ENCODE data around the gene MED6. TPM values are rescaled to one million over a fixed set of nuclear protein-coding genes. Genes with fewer than 3 reads are reported as not detected.

Gene MED6
- total and polyA plus RNA-seq, 2 of the 13 experiments (the other 11 are each of a cell fraction or from before 2014, with no cell fraction given), result 44.8 to 47.8 TPM

GRCh38 chr14:70645892-70646291 lies 45.4 kb upstream of the MED6 start:
- 68% methylated on average over 6 of the region's 6 CpGs for WGBS (ENCODE audit: low lambda C conversion rate)
- no peak overlapping the region for H3K4me3 ChIP-seq (replicated peaks in 1 of 3; ENCODE audit: insufficient read depth in 1 of 3, low read depth in 2 of 3, low read length in 3 of 3)
- H4K20me1 ChIP-seq (ENCODE audit: insufficient read depth, low read length), result no peaks in the 10 kb centered on the region
- intact Hi-C loops (cut with micrococcal nuclease; ENCODE audit: unreplicated experiment) (no loop called here), in situ Hi-C loops (cut with HindIII; ENCODE audit: extremely low pct_ligation_motif_present, low pct_unique_long_range_greater_than_20kb) (no loop called here)
- no peak overlapping the region for H3K27ac ChIP-seq (ENCODE audit: extremely low read length, insufficient read depth, low read length)
- H2AFZ ChIP-seq (ENCODE audit: low read length), result no peak overlapping the region
- DNase-seq (ENCODE audit: low spot score), result no peak
- no TSS peak for BruUV-seq (replicated peaks)
- no peak overlapping the region for H3K9ac ChIP-seq (ENCODE audit: insufficient read depth, low read depth, low read length)
- H3K79me2 ChIP-seq (ENCODE audit: insufficient read depth, low read length), result no peaks in the 10 kb centered on the region
- no peak for FAIRE-seq
- peaks cover 9 to 26% of the 10 kb centered on the region in 2 experiments for H3K27me3 ChIP-seq (ENCODE audit: control insufficient read depth in 1 of 2, insufficient read depth in 2 of 2, low read length in 2 of 2)
- no peaks in the 10 kb centered on the region for H3K9me3 ChIP-seq (ENCODE audit: low read length)
- no peaks in the 10 kb centered on the region for H3K36me3 ChIP-seq (replicated peaks in 1 of 2; ENCODE audit: control insufficient read depth in 1 of 2, insufficient read depth in 2 of 2, low read length in 2 of 2)
- peaks cover 10% of the 10 kb centered on the region; the same call in 1 of the 2 replicates for H3K4me1 ChIP-seq (ENCODE audit: insufficient read depth, low read length)
- TF ChIP-seq DBP (CRISPR knock-in tag; IDR thresholded peaks at IDR 0.05; ENCODE audit: not compliant biosample characterization), result no peak
- TF ChIP-seq PLRG1 (conservative IDR thresholded peaks at IDR 0.05), result no peak
- TF ChIP-seq NFKB2 (CRISPR knock-in tag; IDR thresholded peaks at IDR 0.05; ENCODE audit: borderline replicate concordance), result no peak
- TF ChIP-seq STAT6 (CRISPR knock-in tag; IDR thresholded peaks at IDR 0.05; ENCODE audit: borderline replicate concordance), result no peak
- no peak for TF ChIP-seq HNRNPLL (IDR thresholded peaks at IDR 0.05; ENCODE audit: low read depth, low read length, poor library complexity, severe bottlenecking)
- TF ChIP-seq PHF20 (CRISPR knock-in tag; IDR thresholded peaks at IDR 0.05), result no peak
- POLR2A ChIA-PET, result no interaction called here
- H3K4me2 ChIP-seq (ENCODE audit: low read depth, low read length), result no peak overlapping the region
- ATAC-seq, result no peak
- CTCF ChIA-PET (ENCODE audit: low intra/inter-chr PET ratio, low total read pairs), result no interaction called here

Measured in HepG2 (cell line).